GM21528 (cell line): ENCODE measurements around the gene EMILIN2.

Source experiments
- ATAC-seq: cut with Tn5 transposase; IDR thresholded peaks from one replicate; pipeline ENCODE4 v1.9.1; 2021; ENCODE audit warnings: mild to moderate bottlenecking, moderate library complexity; ENCODE audit not compliant: unreplicated experiment, low FRiP score

Gene EMILIN2

DNA sequence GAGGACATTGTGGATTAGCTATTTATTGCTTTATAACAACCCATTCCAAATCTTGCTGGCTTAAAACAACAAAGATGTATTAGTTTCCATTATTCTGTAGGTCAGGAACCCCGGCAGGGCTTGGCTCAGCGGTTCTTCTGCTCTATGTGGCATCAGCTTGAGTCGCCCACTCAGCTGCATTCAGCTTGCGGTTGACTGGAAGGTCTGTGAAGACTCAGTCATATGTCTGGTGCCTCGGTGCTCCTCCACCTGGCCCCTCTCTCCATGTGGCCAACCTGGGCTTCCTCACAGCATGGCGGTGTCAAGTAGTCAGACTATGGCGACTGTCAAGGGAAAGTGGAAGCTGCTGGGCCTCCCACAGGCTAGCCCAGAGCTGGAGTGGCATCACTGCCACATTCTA, 48.6 kb downstream of the EMILIN2 start:
- no peak for ATAC-seq

DNA sequence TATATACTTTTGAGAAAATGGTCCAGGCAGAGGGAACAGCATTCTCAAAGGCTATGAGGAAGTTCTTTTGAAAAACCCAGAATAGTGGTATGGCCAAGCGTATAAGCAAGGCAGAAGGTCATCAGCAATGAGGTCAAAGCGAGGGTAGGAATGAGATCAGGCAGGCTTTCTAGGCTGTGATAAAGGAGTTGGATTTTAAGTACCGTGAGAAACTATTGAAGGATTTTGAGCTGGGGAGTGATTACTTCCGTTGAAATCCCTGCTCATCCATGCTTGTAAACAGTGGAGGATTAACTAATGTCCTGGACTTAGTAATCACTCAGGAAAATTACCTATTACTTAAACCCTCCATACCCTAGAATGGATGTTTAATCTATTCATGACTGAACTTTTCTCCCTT, 50.2 kb downstream of the EMILIN2 start:
- ATAC-seq, result no peak

DNA sequence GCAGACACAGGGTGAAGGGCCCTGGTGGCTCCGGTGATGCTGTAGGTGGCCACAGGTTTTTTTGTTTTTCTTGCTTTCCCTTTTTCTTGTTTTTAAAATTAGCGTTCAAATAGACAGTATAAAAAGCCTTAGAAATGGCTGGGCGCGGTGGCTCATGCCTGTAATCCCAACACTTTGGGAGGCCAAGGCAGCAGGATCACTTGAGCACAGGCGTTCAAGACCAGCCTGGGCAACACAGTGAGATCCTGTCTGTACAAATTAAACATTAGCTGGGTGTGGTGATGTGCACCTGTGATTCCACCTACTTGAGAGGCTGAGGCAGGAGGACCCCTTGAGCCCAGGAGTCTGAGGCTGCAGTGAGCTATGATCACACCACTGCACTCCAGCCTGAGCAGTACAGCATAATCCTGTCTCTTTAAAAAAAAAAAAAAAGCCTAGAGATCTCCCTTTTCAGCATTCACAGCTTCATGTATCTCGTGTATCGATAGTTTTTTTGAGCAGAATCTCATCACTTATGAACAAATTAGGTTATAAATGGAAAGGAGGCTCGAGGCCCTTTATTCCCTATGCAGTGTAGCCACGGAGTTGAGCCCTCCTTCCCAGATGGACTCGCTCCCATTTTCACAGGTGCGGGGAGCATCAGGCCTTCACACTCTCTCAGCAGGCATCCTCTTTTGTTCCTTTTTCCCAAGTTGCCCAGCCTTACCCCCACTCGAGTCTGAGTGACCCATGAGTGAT, 50.8 kb downstream of the EMILIN2 start:
- ATAC-seq, result no peak

- no peak for ATAC-seq
Measured at GRCh38 chr18:2898186-2898640, 51.4 kb downstream of the EMILIN2 start.

- no peak for ATAC-seq
Measured at GRCh38 chr18:2900684-2901422, 54.0 kb downstream of the EMILIN2 start.

DNA sequence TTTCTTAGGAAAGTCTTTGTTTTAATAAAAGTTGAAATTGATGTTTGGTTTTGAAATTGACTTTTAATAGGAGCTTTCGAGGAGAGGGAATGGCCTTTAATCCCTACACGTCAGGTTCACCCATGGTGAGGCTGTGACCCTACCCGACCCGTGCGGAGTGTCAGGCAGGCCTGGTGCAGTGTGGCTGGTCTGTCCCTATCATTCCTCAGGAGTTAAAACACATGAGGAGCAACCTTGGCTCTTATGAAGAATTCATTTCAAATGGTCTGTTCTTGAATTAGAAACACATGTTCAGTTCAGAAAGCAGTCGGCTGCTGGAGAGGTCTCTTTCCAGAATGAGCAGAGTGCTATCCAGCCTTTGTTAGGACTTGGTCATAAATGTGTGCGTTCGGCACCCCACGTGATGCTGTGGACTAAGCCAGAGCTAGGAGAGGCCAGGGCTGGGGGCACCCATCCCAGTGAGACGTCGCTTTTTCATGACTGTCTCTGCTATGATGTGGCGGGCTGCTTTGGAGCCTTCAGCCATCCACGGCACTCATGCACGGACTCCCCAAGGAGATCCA, 54.7 kb downstream of the EMILIN2 start:
- no peak for ATAC-seq

- ATAC-seq, result no peak
Measured at GRCh38 chr18:2902327-2902726, 55.5 kb downstream of the EMILIN2 start.

GRCh38 chr18:2903006-2903405, 56.2 kb downstream of the EMILIN2 start:
- no peak for ATAC-seq

DNA sequence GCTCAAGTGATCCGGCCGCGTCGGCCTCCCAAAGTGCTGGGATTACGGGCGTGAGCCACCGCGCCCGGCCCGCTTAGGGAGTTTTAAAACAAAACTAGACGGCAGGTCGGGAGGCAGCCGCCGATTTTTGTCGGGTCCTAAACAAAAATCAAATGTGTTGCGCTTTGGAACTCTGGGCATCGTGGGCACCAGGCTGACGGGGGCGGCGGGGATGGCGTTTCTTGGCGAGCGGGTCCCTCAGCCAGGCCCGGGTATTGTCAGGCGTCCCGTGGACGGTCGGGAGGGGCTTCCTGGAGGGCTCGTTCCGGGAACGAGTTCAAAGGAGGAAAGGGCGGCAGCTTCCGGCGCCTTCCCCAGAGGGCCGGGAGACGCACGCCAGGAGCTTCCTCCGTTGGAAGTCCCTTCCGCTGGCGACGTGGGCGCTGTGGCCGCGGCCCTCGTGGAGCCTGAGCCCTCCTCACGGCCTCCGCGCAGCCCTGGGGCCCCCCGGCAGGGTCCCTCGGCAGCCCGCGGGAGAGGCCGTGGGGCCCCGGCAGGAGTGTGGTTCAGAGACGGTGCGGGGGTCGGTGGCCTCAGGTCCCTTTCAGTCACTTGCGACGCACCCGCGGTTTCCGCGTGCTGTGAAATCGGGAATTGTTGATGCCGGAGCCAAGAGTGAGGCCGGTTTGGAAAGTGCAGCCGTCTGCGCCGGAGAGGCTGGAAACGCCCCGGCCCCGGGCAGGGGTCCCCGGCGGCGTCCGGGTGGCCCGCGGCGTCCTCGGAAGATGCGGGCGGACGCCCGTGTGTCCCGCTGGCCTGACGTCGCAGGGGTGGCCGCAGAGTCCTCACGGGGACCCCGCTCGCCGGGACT, 59.3 kb downstream of the EMILIN2 start:
- ATAC-seq, result peak; percentile 46

- ATAC-seq, result peak; percentile 64
Measured at GRCh38 chr18:2906704-2907549, 60.1 kb downstream of the EMILIN2 start.

DNA sequence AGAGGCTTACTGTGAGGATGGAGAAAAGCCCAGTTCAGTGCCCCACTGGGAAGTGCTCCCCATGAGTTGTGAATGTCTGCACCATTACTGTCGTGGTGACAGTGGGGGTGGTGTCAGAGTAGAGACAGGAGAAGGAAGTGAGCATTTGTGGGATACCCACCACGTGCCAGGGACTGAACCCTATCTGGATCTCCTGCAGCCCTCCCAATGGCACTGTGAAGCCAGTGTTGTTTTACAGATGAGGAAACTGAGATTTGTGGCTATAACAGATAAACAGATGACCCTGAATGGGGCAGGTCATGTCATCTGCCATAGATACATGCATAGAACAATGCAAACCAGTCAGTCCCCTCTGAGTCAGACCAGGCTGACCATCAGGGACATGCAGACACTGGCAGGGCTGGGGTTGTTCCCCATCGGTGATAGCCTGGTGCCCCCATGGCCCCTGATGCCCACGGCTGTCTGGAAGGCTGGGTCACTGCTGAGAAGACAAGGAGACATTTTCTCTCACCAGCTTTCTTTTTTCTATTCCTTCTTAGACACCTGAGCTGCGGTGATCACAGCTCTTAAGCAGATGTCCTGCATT, 60.8 kb downstream of the EMILIN2 start:
- no peak for ATAC-seq

DNA sequence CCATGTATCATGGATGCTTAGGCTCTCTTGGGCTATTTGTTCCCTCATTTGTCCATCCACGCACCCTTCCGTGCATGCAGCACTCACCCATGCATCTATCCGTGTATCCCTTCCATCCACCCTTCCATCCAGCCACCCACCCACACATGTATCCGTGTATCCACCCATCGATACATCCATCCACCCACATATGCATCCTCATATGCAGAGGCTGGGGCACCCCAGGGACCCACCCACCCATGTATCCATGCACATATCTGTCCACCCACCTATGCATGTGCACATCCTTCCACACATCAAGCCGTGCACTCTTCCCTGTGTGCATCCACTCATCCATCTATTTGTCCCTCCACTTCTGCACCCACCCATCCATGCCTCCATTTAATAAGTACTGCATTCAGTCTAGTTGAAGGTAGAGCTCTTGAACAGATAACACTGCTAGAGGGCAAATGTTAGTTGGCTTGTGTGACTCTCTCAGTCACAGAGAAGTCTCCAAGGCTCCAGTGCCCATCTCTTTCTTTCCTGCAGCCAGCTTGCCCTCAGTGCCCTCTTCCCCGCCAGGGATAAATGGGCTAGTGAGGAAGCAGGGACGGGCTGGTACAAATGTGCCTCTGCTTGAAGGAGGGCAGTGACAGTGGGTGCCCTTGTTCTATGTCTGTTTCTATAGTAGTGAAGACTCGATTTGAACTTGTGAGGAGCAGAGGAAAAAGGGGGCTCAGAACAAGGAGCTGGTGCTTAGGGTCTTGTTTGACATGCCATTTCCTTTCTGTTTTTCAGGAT, 61.5 kb downstream of the EMILIN2 start:
- ATAC-seq, result no peak

DNA sequence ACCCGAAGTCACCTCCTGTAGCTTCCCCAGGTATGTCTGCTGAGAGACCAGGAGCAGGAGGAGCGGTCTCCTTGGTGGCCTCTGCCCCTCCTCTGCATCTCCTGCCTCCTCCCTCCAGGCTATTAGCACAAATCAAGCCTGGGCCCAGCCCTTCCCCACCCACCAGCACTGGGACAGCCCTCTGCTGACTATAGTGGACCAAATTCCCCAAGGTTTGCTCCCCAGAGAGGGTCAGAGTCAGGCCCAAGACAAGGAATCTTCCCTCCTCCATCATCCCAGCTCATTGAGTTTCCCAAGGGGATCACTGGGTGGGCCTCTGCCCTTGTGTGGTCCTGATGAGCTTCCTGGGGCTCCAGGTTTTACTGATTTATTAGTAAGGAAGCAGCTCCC, 62.1 kb downstream of the EMILIN2 start:
- ATAC-seq, result no peak

- no peak for ATAC-seq
Measured at GRCh38 chr18:2909431-2910140, 62.8 kb downstream of the EMILIN2 start.

- ATAC-seq, result no peak
Measured at GRCh38 chr18:2910261-2910660, 63.5 kb downstream of the EMILIN2 start.

GRCh38 chr18:2910751-2911425, 64.1 kb downstream of the EMILIN2 start:
- no peak for ATAC-seq

DNA sequence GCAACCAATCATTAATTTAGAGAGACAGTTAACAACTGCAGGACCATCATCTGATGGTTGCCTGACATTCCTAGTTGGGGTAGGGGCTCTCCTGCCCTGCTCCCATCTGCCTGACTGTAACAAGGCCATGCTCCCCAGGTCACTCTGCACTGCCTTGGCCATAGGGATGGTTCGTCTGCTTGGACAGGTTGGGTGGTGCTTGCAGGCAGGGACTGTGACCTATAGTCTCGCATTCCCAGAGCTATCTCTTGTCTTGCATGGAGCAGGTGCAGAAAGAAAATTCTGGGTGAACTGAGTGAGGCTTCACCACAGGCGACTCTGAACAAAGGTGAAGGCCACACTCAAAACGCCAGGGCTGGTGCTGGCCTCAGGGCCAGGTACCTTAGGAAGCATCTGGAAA, 64.7 kb downstream of the EMILIN2 start:
- ATAC-seq, result no peak
